Measurements from ENCODE around the gene CD58. TPM values are rescaled to one million over a fixed set of nuclear protein-coding genes. Genes with fewer than 3 reads are reported as not detected.
"Not testable (repeated sequence)": the region's sequence is repeated elsewhere in the genome, so short reads cannot be mapped to it uniquely, and the experiment has no call there.

Gene CD58
- total RNA-seq, 4 donors from 2014 or later = 23.7 to 33.4 (median 28.0) TPM

DNA sequence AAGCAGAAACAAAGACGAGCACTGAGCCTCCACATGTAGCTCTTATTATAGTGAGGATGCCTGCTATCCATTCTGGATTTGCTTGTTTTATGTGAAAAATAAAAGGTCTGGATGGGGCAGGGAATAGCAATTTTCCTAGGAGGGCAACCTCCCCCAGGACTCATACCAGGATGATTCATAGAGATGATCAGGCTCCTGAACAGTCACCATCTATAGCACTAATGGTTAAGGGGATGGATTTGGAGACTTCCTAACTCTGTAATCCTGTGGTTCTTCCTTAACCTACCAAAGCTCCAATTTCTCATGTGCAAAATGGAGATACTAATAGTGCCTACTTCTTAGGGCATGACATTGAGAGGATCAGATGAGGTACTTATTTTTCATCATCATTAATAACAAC lies 34.5 kb upstream of the CD58 start:
- no peaks in the 10 kb centered on the region for H3K4me1 ChIP-seq
- no peak overlapping the region for H3K4me3 ChIP-seq
- no peak overlapping the region for H3K27ac ChIP-seq
- TF ChIP-seq, protein P1, sequence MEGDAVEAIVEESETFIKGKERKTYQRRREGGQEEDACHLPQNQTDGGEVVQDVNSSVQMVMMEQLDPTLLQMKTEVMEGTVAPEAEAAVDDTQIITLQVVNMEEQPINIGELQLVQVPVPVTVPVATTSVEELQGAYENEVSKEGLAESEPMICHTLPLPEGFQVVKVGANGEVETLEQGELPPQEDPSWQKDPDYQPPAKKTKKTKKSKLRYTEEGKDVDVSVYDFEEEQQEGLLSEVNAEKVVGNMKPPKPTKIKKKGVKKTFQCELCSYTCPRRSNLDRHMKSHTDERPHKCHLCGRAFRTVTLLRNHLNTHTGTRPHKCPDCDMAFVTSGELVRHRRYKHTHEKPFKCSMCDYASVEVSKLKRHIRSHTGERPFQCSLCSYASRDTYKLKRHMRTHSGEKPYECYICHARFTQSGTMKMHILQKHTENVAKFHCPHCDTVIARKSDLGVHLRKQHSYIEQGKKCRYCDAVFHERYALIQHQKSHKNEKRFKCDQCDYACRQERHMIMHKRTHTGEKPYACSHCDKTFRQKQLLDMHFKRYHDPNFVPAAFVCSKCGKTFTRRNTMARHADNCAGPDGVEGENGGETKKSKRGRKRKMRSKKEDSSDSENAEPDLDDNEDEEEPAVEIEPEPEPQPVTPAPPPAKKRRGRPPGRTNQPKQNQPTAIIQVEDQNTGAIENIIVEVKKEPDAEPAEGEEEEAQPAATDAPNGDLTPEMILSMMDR (IDR thresholded peaks at IDR 0.05) = no peak
- TF ChIP-seq POLR2AphosphoS5 (IDR thresholded peaks at IDR 0.05) (no peak), POLR2A (IDR thresholded peaks at IDR 0.05) (no peak), EP300 (IDR thresholded peaks at IDR 0.05) (no peak)
- H3K36me3 ChIP-seq = peaks cover 6% of the 10 kb centered on the region
- no peaks in the 10 kb centered on the region for H3K9me3 ChIP-seq
- 92% methylated on average over 1 of the region's 1 CpG for WGBS
- DNase-seq (ENCODE audit: low spot score in 2 of 2) = no peak
- H3K27me3 ChIP-seq = no peaks in the 10 kb centered on the region

GRCh38 chr1:116604408-116604807 lies 33.6 kb upstream of the CD58 start:
- 86% methylated on average over 6 of the region's 6 CpGs for WGBS
- H3K4me3 ChIP-seq; H3K27ac ChIP-seq; H3K9me3 ChIP-seq; H3K4me1 ChIP-seq; H3K27me3 ChIP-seq; H3K36me3 ChIP-seq; DNase-seq (ENCODE audit: low spot score in 2 of 2): not testable (repeated sequence)

- H3K36me3 ChIP-seq; H3K4me3 ChIP-seq; H3K4me1 ChIP-seq; H3K9me3 ChIP-seq; H3K27ac ChIP-seq; H3K27me3 ChIP-seq; DNase-seq (ENCODE audit: low spot score in 2 of 2): not testable (repeated sequence)
- WGBS = 93% methylated on average over 10 of the region's 21 CpGs
Measured at GRCh38 chr1:116603646-116604045, 32.8 kb upstream of the CD58 start.

GRCh38 chr1:116599369-116599768 lies 28.5 kb upstream of the CD58 start:
- DNase-seq (ENCODE audit: low spot score in 2 of 2); H3K36me3 ChIP-seq; H3K4me3 ChIP-seq; H3K27ac ChIP-seq; H3K27me3 ChIP-seq; H3K9me3 ChIP-seq: not testable (repeated sequence)
- 83% methylated on average over 2 of the region's 2 CpGs for WGBS
- peaks cover 14% of the 10 kb centered on the region for H3K4me1 ChIP-seq

DNA sequence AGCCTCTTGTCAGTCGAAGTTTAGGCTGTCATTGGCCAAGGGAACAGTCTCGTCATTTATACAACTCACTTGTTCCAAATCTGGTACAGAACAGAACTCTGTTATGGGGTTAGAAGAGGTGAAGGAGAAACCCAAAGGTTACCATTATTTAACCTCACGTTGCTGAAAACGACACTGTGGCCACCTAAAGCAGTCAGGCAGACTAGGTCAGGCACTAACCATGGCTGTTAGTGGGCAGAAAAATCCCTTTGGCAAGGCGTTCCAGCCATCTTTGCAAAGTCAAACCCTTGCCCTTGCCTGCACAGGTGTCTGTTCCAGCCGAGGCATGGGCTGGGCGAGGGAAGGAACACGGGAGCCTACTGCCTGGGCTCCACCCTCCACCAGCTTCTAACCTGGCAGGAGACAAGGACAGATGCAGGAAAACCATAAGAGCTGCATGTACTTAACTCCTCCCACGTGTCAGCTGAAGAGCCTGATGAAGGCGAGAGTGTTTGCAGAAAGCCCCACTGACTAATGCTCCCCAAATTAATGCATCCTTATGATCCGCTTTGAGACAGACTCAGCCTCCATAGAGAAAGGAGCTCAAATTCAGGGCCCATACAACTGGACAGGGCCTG lies 27.7 kb upstream of the CD58 start:
- not testable (repeated sequence) for H3K4me3 ChIP-seq; H3K27me3 ChIP-seq; DNase-seq (ENCODE audit: low spot score in 2 of 2); H3K9me3 ChIP-seq; H3K36me3 ChIP-seq; H3K27ac ChIP-seq
- H3K4me1 ChIP-seq = peaks cover 14% of the 10 kb centered on the region
- WGBS = 67% methylated on average over 7 of the region's 11 CpGs

GRCh38 chr1:116597388-116597787 lies 26.6 kb upstream of the CD58 start:
- H3K27me3 ChIP-seq; H3K9me3 ChIP-seq; H3K4me3 ChIP-seq; DNase-seq (ENCODE audit: low spot score in 2 of 2); H3K36me3 ChIP-seq; H3K27ac ChIP-seq: not testable (repeated sequence)
- peaks cover 14% of the 10 kb centered on the region for H3K4me1 ChIP-seq
- WGBS = 79% methylated on average over 2 of the region's 2 CpGs

DNA sequence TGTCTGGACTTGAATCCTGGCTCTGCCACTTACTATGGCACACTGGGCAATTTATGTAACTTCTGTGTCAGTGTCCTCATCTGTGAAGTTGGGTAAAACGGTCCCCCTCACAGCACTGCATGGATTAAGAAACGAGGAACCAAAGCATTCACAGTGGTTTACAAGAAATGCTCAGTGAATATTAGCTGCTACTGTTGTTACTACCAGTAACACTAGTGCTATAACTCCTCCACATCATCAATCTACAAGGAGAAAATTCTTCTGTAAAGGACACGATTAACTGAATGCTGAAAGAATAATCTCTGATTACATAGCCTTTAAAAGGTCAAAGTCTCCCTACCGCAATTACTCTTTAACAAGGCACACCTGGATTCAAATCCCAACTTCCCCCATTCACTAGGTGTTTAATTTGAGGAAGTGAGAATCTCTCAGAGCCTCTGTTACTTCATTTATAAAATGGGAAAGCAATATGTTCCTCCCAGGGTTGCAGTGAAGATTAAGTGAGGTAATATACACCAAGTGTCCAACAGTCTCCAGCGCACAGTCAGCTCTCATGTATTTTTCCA lies 26.0 kb upstream of the CD58 start:
- H3K4me1 ChIP-seq = peaks cover 14% of the 10 kb centered on the region
- WGBS = 78% methylated on average over 5 of the region's 5 CpGs
- not testable (repeated sequence) for H3K4me3 ChIP-seq; H3K27ac ChIP-seq; H3K9me3 ChIP-seq; H3K36me3 ChIP-seq; H3K27me3 ChIP-seq; DNase-seq (ENCODE audit: low spot score in 2 of 2)

DNA sequence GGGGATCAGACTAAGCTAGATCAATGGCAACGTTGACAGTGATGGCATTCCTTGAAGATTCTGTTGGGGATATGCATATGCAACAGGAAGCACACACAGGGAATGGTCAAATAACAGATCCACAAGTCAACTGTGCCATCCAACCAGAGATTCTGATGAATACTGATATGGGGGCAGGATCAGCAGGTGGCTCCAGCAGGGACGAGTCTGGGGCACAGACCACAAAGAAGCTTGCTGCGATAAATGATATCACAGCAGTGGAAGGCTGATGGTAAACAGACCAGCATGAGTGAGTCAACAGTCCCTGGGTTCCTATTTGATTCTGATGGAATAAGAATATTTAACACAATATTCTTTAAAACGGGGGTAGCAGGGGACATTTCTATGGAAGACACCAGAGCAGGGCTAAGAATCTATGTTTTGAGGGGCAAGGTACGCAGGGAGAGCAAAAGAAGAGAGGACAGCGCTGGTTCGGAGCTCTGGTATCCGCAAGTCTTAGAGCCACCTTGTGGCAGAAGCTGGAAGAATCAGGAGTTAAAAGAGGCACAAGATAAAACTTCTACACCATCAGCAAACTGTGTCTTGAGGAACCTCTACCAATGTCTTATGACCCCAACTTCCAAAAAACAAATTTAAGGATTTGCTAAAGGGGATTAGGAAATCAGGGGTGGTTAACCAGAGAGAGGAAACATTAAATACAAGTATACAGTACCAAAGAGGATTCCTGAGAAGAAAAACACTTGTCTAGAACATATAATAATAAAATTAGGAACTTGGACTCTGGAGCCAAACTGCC lies 25.3 kb upstream of the CD58 start:
- H3K4me3 ChIP-seq; DNase-seq (ENCODE audit: low spot score in 2 of 2): not testable (repeated sequence)
- 24% methylated on average over 8 of the region's 8 CpGs for WGBS

GRCh38 chr1:116595065-116595840 lies 24.4 kb upstream of the CD58 start:
- not testable (repeated sequence) for H3K36me3 ChIP-seq; H3K27me3 ChIP-seq; H3K9me3 ChIP-seq; H3K27ac ChIP-seq; DNase-seq (ENCODE audit: low spot score in 2 of 2); H3K4me3 ChIP-seq
- WGBS = 67% methylated on average over 4 of the region's 4 CpGs
- peaks cover 14% of the 10 kb centered on the region for H3K4me1 ChIP-seq

More for the DNA sequence above, 25.3 kb upstream of the CD58 start:
- not testable (repeated sequence) for H3K36me3 ChIP-seq, H3K9me3 ChIP-seq, H3K27ac ChIP-seq, H3K27me3 ChIP-seq
- TF ChIP-seq, protein P1 (IDR thresholded peaks at IDR 0.05) = peak; percentile 16 to 47
- peaks cover 14% of the 10 kb centered on the region for H3K4me1 ChIP-seq

DNA sequence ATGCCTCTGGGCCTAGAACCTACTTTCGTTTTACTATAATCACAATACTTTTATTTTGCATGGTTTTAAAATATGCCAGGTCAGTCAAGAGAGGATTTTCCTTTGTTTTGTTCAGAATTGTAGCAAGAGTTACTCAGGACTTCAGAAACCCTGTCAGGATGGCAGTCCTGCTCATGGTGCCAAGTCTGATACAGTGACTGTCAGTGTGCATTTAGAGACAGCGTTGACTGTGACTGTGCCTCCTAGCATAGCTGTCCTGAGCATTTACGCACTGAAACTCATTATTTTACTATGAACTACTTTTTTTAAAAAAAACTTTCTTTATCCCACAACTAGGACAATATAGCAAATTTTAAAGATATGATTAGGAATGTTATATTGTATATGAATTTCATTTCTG lies 23.2 kb upstream of the CD58 start:
- H3K36me3 ChIP-seq; H3K27me3 ChIP-seq; H3K4me3 ChIP-seq; H3K27ac ChIP-seq; DNase-seq (ENCODE audit: low spot score in 2 of 2); H3K9me3 ChIP-seq: not testable (repeated sequence)
- WGBS = 89% methylated on average over 3 of the region's 3 CpGs
- peaks cover 20% of the 10 kb centered on the region for H3K4me1 ChIP-seq

- not testable (repeated sequence) for H3K27me3 ChIP-seq; H3K9me3 ChIP-seq; DNase-seq (ENCODE audit: low spot score in 2 of 2); H3K36me3 ChIP-seq; H3K4me3 ChIP-seq; H3K27ac ChIP-seq
- 96% methylated on average over 3 of the region's 5 CpGs for WGBS
- peaks cover 16% of the 10 kb centered on the region for H3K4me1 ChIP-seq
Measured at GRCh38 chr1:116593401-116593800, 22.6 kb upstream of the CD58 start.

All from suprapubic skin (tissue), 4 donors.